ENCODE data around the gene PMPCA. TPM values are rescaled to one million over a fixed set of nuclear protein-coding genes. Genes with fewer than 3 reads are reported as not detected.

Gene PMPCA
- polyA plus RNA-seq, 1 donor (not counting 4 experiments of a cell fraction or from before 2014, with no cell fraction given): 85.9 TPM

- Histone ChIP-seq H3K27me3 (ENCODE audit: control insufficient read depth, extremely low read depth, insufficient read depth, low read length) (no peaks in the 10 kb centered on the region), H3K27ac (ENCODE audit: control insufficient read depth, insufficient read depth, low read length) (no peak overlapping the region), H3K4me3 (ENCODE audit: control insufficient read depth in 2 of 3, extremely low read depth in 1 of 3, insufficient read depth in 2 of 3, low read depth in 1 of 3, low read length in 3 of 3) (no peak overlapping the region), H3K9me3 (ENCODE audit: control insufficient read depth, low read depth, low read length) (no peaks in the 10 kb centered on the region), H3K9me1 (ENCODE audit: control insufficient read depth, extremely low read depth, insufficient read depth, low read length) (no peaks in the 10 kb centered on the region), H2AFZ (ENCODE audit: control insufficient read depth, low read length) (no peak overlapping the region), H4K20me1 (ENCODE audit: control insufficient read depth, extremely low read depth, insufficient read depth, low read length) (peaks cover 2% of the 10 kb centered on the region), H3K4me2 (ENCODE audit: control insufficient read depth, extremely low read depth, insufficient read depth, low read depth, low read length) (no peak overlapping the region), H3K79me2 (ENCODE audit: control insufficient read depth, insufficient read depth, low read length) (no peaks in the 10 kb centered on the region), H3K36me3 (ENCODE audit: control insufficient read depth in 2 of 2, extremely low read depth in 1 of 2, insufficient read depth in 2 of 2, low read length in 2 of 2) (peaks cover 25 to 44% of the 10 kb centered on the region in 2 experiments), H3K9ac (ENCODE audit: control insufficient read depth, extremely low read depth, insufficient read depth, low read length) (no peak overlapping the region), H3K4me1 (ENCODE audit: control insufficient read depth, extremely low read depth, insufficient read depth, low read length) (no peaks in the 10 kb centered on the region)
- DNase-seq (ENCODE audit: low read depth, low spot score) (no peak), FAIRE-seq (no peak)
- no peak for TF ChIP-seq EZH2 (IDR thresholded peaks at IDR 0.05; ENCODE audit: low read length)
- no peak for TF ChIP-seq CTCF (optimal IDR thresholded peaks at IDR 0.05 in 1 of 3, IDR thresholded peaks at IDR 0.05 in 1 of 3, conservative IDR thresholded peaks at IDR 0.05 in 1 of 3; ENCODE audit: extremely low read depth in 1 of 3, insufficient read depth in 2 of 3, low read length in 3 of 3)
- dilution Hi-C loops (cut with MboI; ENCODE audit: extremely low pct_ligation_motif_present, low sequenced_read_pairs): no loop called here
Measured at GRCh38 chr9:136379891-136380290, 30.6 kb upstream of the PMPCA start.

GRCh38 chr9:136380381-136380780, 30.1 kb upstream of the PMPCA start:
- FAIRE-seq: no peak

More at GRCh38 chr9:136380381-136380780, 30.1 kb upstream of the PMPCA start:
- dilution Hi-C loops (cut with MboI; ENCODE audit: extremely low pct_ligation_motif_present, low sequenced_read_pairs): no loop called here
- no peak overlapping the region for H3K4me3 ChIP-seq (ENCODE audit: control insufficient read depth in 2 of 3, extremely low read depth in 1 of 3, insufficient read depth in 2 of 3, low read depth in 1 of 3, low read length in 3 of 3)
- H3K27ac ChIP-seq (ENCODE audit: control insufficient read depth, insufficient read depth, low read length): no peak overlapping the region
- H4K20me1 ChIP-seq (ENCODE audit: control insufficient read depth, extremely low read depth, insufficient read depth, low read length): peaks cover 2% of the 10 kb centered on the region
- H3K9ac ChIP-seq (ENCODE audit: control insufficient read depth, extremely low read depth, insufficient read depth, low read length): no peak overlapping the region
- DNase-seq (ENCODE audit: low read depth, low spot score): no peak
- no peaks in the 10 kb centered on the region for H3K4me1 ChIP-seq (ENCODE audit: control insufficient read depth, extremely low read depth, insufficient read depth, low read length)
- no peaks in the 10 kb centered on the region for H3K79me2 ChIP-seq (ENCODE audit: control insufficient read depth, insufficient read depth, low read length)
- no peaks in the 10 kb centered on the region for H3K9me1 ChIP-seq (ENCODE audit: control insufficient read depth, extremely low read depth, insufficient read depth, low read length)
- no peak overlapping the region for H3K4me2 ChIP-seq (ENCODE audit: control insufficient read depth, extremely low read depth, insufficient read depth, low read depth, low read length)
- peaks cover 25 to 44% of the 10 kb centered on the region in 2 experiments for H3K36me3 ChIP-seq (ENCODE audit: control insufficient read depth in 2 of 2, extremely low read depth in 1 of 2, insufficient read depth in 2 of 2, low read length in 2 of 2)
- TF ChIP-seq CTCF (optimal IDR thresholded peaks at IDR 0.05 in 1 of 3, IDR thresholded peaks at IDR 0.05 in 1 of 3, conservative IDR thresholded peaks at IDR 0.05 in 1 of 3; ENCODE audit: extremely low read depth in 1 of 3, insufficient read depth in 2 of 3, low read length in 3 of 3) (no peak), EZH2 (IDR thresholded peaks at IDR 0.05; ENCODE audit: low read length) (no peak)
- no peaks in the 10 kb centered on the region for H3K27me3 ChIP-seq (ENCODE audit: control insufficient read depth, extremely low read depth, insufficient read depth, low read length)
- H3K9me3 ChIP-seq (ENCODE audit: control insufficient read depth, low read depth, low read length): no peaks in the 10 kb centered on the region
- H2AFZ ChIP-seq (ENCODE audit: control insufficient read depth, low read length): no peak overlapping the region

All from keratinocyte (primary cell).